Adrenal gland (tissue), 12 donors: ENCODE results near the gene COX20. TPM values are rescaled to one million over a fixed set of nuclear protein-coding genes. Genes with fewer than 3 reads are reported as not detected.

ENCODE experiments used
- DNase-seq, 7 donors: peaks; one replicate each; pipeline ENCODE4 v3.0.0-alpha.2; 2019 to 2020
- H3K27ac ChIP-seq, 5 donors: fragments of 200-600 bp; sonication (generic) in 4 of 5; 1 replicate in 3 of 5; 2 replicates in 2 of 5; pipeline versions ENCODE4 v1.5.1 to v1.8.0; 2016 to 2020; ENCODE audit warnings: mild to moderate bottlenecking in 1 of 5
- H3K27me3 ChIP-seq: fragments of 200-600 bp; 2 replicates; pipeline ENCODE4 v1.8.0; 2021
- H3K36me3 ChIP-seq, 2 donors: fragments of 200-600 bp; replicated peaks in 1 of 2; 1 replicate in 1 of 2; 2 replicates in 1 of 2; pipeline versions ENCODE4 v1.5.1 to v1.8.0; 2018 to 2022
- H3K4me1 ChIP-seq, 2 donors: fragments of 200-600 bp; replicated peaks in 1 of 2; 1 replicate in 1 of 2; 2 replicates in 1 of 2; pipeline versions ENCODE4 v1.5.1 to v1.8.0; 2018 to 2021
- H3K4me3 ChIP-seq, 4 donors: fragments of 200-600 bp; sonication (generic) in 3 of 4; one replicate each; pipeline ENCODE4 v1.5.1; 2016 to 2018
- H3K9me3 ChIP-seq, 3 donors: fragments of 200-600 bp; sonication (generic) in 1 of 3; replicated peaks in 1 of 3; 1 replicate in 2 of 3; 2 replicates in 1 of 3; pipeline versions ENCODE4 v1.5.1 to v1.8.0; 2016 to 2021
- POLR2A ChIP-seq, 2 donors: fragments of 450-650 bp; IDR thresholded peaks; one replicate each; pipeline ENCODE4 v1.6.1; 2017; ENCODE audit warnings: antibody characterized with exemption in 2 of 2, mild to moderate bottlenecking in 2 of 2, moderate library complexity in 1 of 2
- WGBS, 4 donors: extraction: QIAGEN DNeasy Blood & Tissue Kit in 2 of 4; methylation state at CpG; one replicate each; pipeline versions ENCODE4 v1.1.5 to v1.1.7; 2013 to 2017; 5-methylcytosine and 5-hydroxymethylcytosine counted together
- intact Hi-C, 2 donors: fragments of 100-400 bp; cut with DNase I; formaldehyde crosslinking; loops; one replicate each; pipeline versions ENCODE4 v1.14.1 to v1.15.0; 2022 to 2023
- polyA plus RNA-seq, 3 donors: library from polyadenylated mRNA; stranded (reverse); fragments of 200-250 nt in 2 of 3; fragments of 350-450 nt in 1 of 3; fragmentation: Illumina TruSeq in 1 of 3; extraction: RNeasy Lipid Tissue Mini Kit (QIAGEN cat#74804) in 1 of 3; gene quantifications; one replicate each; pipeline ENCODE4 v1.2.3, GENCODE V29; 2013 to 2014
- total RNA-seq, 9 donors: library from RNA; depleted of rRNA in 4 of 9; stranded (reverse); fragments of >200 nt in 4 of 9; fragments of 120-200 nt in 1 of 9; fragmentation: NEBNext Ultra II Directional in 1 of 9; extraction: Animal tissue kit (Norgen Biotek cat#: 25700) in 1 of 9; gene quantifications; one replicate each; pipeline versions ENCODE4 v1.1.0 to v1.2.4, GENCODE V29; 2013 to 2023
- TF ChIP-seq, protein P1 (sequence below), 6 experiments: fragments of 450-650 bp in 4 of 6; fragments of 200-600 bp in 2 of 6; sonication (generic) in 1 of 6; IDR thresholded peaks; 1 replicate in 5 of 6; 2 replicates in 1 of 6; pipeline versions ENCODE4 v1.5.1 to v1.8.0; 2016 to 2021; ENCODE audit warnings: antibody characterized with exemption in 6 of 6, mild to moderate bottlenecking in 2 of 6, moderate library complexity in 1 of 6
- donor health status: healthy with polysubstance abuse.
- donor health status: Bipolar disorder and iron deficiency.
- donor health status: DM: yes; HTN: yes; CAD: no.
- donor health status: DM: no; HTN: no; CAD: no.
- donor health status: DM: no; HTN: no; CAD: no.
- donor health status: DM: yes; HTN: yes; CAD: no.

The COX20 gene
- total and polyA plus RNA-seq, 12 donors, result 32.2 to 265 (median 46.2) TPM

- H3K9me3 ChIP-seq, result no peaks in the 10 kb centered on the region
- peaks cover 9 to 67% of the 10 kb centered on the region in 2 donors for H3K4me1 ChIP-seq
- no peak for TF ChIP-seq POLR2A (IDR thresholded peaks at IDR 0.05)
- TF ChIP-seq, protein P1, sequence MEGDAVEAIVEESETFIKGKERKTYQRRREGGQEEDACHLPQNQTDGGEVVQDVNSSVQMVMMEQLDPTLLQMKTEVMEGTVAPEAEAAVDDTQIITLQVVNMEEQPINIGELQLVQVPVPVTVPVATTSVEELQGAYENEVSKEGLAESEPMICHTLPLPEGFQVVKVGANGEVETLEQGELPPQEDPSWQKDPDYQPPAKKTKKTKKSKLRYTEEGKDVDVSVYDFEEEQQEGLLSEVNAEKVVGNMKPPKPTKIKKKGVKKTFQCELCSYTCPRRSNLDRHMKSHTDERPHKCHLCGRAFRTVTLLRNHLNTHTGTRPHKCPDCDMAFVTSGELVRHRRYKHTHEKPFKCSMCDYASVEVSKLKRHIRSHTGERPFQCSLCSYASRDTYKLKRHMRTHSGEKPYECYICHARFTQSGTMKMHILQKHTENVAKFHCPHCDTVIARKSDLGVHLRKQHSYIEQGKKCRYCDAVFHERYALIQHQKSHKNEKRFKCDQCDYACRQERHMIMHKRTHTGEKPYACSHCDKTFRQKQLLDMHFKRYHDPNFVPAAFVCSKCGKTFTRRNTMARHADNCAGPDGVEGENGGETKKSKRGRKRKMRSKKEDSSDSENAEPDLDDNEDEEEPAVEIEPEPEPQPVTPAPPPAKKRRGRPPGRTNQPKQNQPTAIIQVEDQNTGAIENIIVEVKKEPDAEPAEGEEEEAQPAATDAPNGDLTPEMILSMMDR (IDR thresholded peaks at IDR 0.05), result no peak
- peak overlapping the region in 2 of 5 donors; percentile 46 to 71 for H3K27ac ChIP-seq
- intact Hi-C loops, result no loop called here
- 95 to 100% (median 97%) methylated on average over 2 of the region's 2 CpGs for WGBS, 4 donors
- no peak overlapping the region for H3K4me3 ChIP-seq
- H3K27me3 ChIP-seq, result no peaks in the 10 kb centered on the region
- no peak for DNase-seq
- H3K36me3 ChIP-seq, result peaks cover 0 to 62% of the 10 kb centered on the region in 2 donors
These were observed 15.4 kb downstream of the COX20 start for GRCh38 chr1:244850896-244851295.

GRCh38 chr1:244851546-244852231 is 16.2 kb downstream of the COX20 start:
- H3K27ac ChIP-seq, result peak overlapping the region; percentile 22 to 76 (median 46)

GRCh38 chr1:244852694-244853093 is 17.2 kb downstream of the COX20 start:
- 92 to 100% (median 96%) methylated on average over 1 of the region's 1 CpG for WGBS, 4 donors
- Histone ChIP-seq H3K27ac (peak overlapping the region in 3 of 5 donors; percentile 46 to 76 (median 71)), H3K27me3 (no peaks in the 10 kb centered on the region), H3K9me3 (no peaks in the 10 kb centered on the region), H3K4me1 (peaks cover 9 to 78% of the 10 kb centered on the region in 2 donors), H3K4me3 (no peak overlapping the region), H3K36me3 (peaks cover 0 to 65% of the 10 kb centered on the region in 2 donors)
- no peak for DNase-seq
- intact Hi-C loops, result no loop called here
- TF ChIP-seq, protein P1 (IDR thresholded peaks at IDR 0.05), result no peak
- no peak for TF ChIP-seq POLR2A (IDR thresholded peaks at IDR 0.05)

More at GRCh38 chr1:244851546-244852231, 16.2 kb downstream of the COX20 start:
- Histone ChIP-seq H3K36me3 (peaks cover 0 to 62% of the 10 kb centered on the region in 2 donors), H3K4me3 (no peak overlapping the region), H3K4me1 (peaks cover 9 to 74% of the 10 kb centered on the region in 2 donors), H3K27me3 (no peaks in the 10 kb centered on the region), H3K9me3 (no peaks in the 10 kb centered on the region)
- 32 to 44% (median 38%) methylated on average over 4 of the region's 4 CpGs for WGBS, 4 donors
- intact Hi-C loops, result no loop called here
- peak in 6 of 7 donors; percentile 34 to 76 (median 65) for DNase-seq
- TF ChIP-seq, protein P1 (IDR thresholded peaks at IDR 0.05), result no peak
- no peak for TF ChIP-seq POLR2A (IDR thresholded peaks at IDR 0.05)

- H3K4me1 ChIP-seq, result peaks cover 9 to 90% of the 10 kb centered on the region in 2 donors
- no peaks in the 10 kb centered on the region for H3K9me3 ChIP-seq
- no peak overlapping the region for H3K27ac ChIP-seq
- intact Hi-C loops, result no loop called here
- H3K27me3 ChIP-seq, result no peaks in the 10 kb centered on the region
- H3K4me3 ChIP-seq, result no peak overlapping the region
- peaks cover 0 to 77% of the 10 kb centered on the region in 2 donors for H3K36me3 ChIP-seq
- TF ChIP-seq, protein P1 (IDR thresholded peaks at IDR 0.05), result no peak
- TF ChIP-seq POLR2A (IDR thresholded peaks at IDR 0.05), result no peak
- 42 to 47% (median 44%) methylated on average over 5 of the region's 5 CpGs for WGBS, 4 donors
- DNase-seq, result no peak
These were observed 18.7 kb downstream of the COX20 start for GRCh38 chr1:244854166-244854565.
